ENCODE data around the gene ADAM12.

DNA sequence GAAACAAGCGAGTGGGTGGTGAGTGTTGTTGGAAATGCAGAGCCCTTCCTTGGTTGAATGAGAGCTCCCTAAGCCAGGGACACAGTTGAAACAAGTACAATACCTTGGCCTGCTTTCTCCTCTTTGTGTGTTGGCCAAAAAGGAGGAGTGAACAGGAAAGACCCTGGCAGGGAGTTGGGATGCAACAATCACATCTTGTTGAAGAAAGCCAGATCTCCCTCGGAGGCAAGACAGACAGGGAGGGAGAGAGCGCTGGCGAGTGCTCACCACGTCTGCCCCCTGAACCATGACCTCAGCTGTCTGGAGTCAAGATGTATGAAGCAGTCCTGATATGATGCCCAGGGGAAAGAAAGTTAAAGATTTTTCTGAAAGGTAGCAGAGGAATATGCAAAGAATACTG lies 66.8 kb downstream of the ADAM12 start:
- TF ChIP-seq, protein P1, sequence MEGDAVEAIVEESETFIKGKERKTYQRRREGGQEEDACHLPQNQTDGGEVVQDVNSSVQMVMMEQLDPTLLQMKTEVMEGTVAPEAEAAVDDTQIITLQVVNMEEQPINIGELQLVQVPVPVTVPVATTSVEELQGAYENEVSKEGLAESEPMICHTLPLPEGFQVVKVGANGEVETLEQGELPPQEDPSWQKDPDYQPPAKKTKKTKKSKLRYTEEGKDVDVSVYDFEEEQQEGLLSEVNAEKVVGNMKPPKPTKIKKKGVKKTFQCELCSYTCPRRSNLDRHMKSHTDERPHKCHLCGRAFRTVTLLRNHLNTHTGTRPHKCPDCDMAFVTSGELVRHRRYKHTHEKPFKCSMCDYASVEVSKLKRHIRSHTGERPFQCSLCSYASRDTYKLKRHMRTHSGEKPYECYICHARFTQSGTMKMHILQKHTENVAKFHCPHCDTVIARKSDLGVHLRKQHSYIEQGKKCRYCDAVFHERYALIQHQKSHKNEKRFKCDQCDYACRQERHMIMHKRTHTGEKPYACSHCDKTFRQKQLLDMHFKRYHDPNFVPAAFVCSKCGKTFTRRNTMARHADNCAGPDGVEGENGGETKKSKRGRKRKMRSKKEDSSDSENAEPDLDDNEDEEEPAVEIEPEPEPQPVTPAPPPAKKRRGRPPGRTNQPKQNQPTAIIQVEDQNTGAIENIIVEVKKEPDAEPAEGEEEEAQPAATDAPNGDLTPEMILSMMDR (IDR thresholded peaks at IDR 0.05; ENCODE audit: low read depth, low read length, poor library complexity, severe bottlenecking) = no peak
- no peak for TF ChIP-seq EZH2phosphoT487 (IDR thresholded peaks at IDR 0.05; ENCODE audit: borderline replicate concordance, low read length)

Measured in DOHH2 (cell line).